CD4-positive, alpha-beta T cell treated with Interferon alpha-2 for 1 hour (primary cell): ENCODE measurements around the gene ENKUR.
"Not testable (repeated sequence)": the region's sequence is repeated elsewhere in the genome, so short reads cannot be mapped to it uniquely, and the experiment has no call there.

Source experiments
- DNase-seq, 2 donors: peaks; one replicate each; pipeline ENCODE4 v3.0.0-alpha.2; 2020 to 2022

Gene ENKUR

GRCh38 chr10:24969841-24970281 lies 46.1 kb downstream of the ENKUR start:
- no peak for DNase-seq

GRCh38 chr10:24968951-24969350 lies 47.0 kb downstream of the ENKUR start:
- not testable (repeated sequence) for DNase-seq

- no peak for DNase-seq
Observed at GRCh38 chr10:24968349-24968748, 47.6 kb downstream of the ENKUR start.

GRCh38 chr10:24966962-24967481 lies 48.9 kb downstream of the ENKUR start:
- DNase-seq = no peak

GRCh38 chr10:24965051-24965450 lies 50.9 kb downstream of the ENKUR start:
- no peak for DNase-seq

GRCh38 chr10:24963521-24964041 lies 52.4 kb downstream of the ENKUR start:
- no peak for DNase-seq

- no peak for DNase-seq
Observed at GRCh38 chr10:24962995-24963394, 53.0 kb downstream of the ENKUR start.

- no peak for DNase-seq
Observed at GRCh38 chr10:24961582-24961981, 54.4 kb downstream of the ENKUR start.

- no peak for DNase-seq
Observed at GRCh38 chr10:24959382-24959730, 56.6 kb downstream of the ENKUR start.

GRCh38 chr10:24958721-24959381 lies 57.1 kb downstream of the ENKUR start:
- DNase-seq = no peak

- no peak for DNase-seq
Observed at GRCh38 chr10:24958091-24958720, 57.8 kb downstream of the ENKUR start.

- DNase-seq = not testable (repeated sequence)
Observed at GRCh38 chr10:24957624-24958051, 58.3 kb downstream of the ENKUR start.

- no peak for DNase-seq
Observed at GRCh38 chr10:24953675-24954074, 62.3 kb downstream of the ENKUR start.

GRCh38 chr10:24952707-24953645 lies 63.0 kb downstream of the ENKUR start:
- DNase-seq = peak; percentile 27 to 63

GRCh38 chr10:24952143-24952706 lies 63.7 kb downstream of the ENKUR start, which contains the start of gene PRTFDC1:
TSS of gene PRTFDC1 (minus strand) at chr10:24952606. CDS start at chr10:24952575, 31 bp downstream.
- DNase-seq = peak in 1 of 2 donors; percentile 32

GRCh38 chr10:24951201-24952142 lies 64.5 kb downstream of the ENKUR start:
- DNase-seq = peak in 1 of 2 donors; percentile 5

- no peak for DNase-seq
Observed at GRCh38 chr10:24950439-24950838, 65.5 kb downstream of the ENKUR start.

- DNase-seq = no peak
Observed at GRCh38 chr10:24949616-24950015, 66.3 kb downstream of the ENKUR start.

- no peak for DNase-seq
Observed at GRCh38 chr10:24947304-24948097, 68.5 kb downstream of the ENKUR start.

- DNase-seq = no peak
Observed at GRCh38 chr10:24944512-24945255, 71.3 kb downstream of the ENKUR start.
